ENCODE data around the gene MKLN1.

- TF ChIP-seq CTCF (IDR thresholded peaks at IDR 0.05; ENCODE audit: insufficient read depth, low read length, poor library complexity, severe bottlenecking) (no peak), EZH2phosphoT487 (conservative IDR thresholded peaks at IDR 0.05; ENCODE audit: low read length) (no peak)
Measured at GRCh38 chr7:131436384-131436783, 108.7 kb downstream of the MKLN1 start.

Measured in SU-DHL-6 (cell line).